ENCODE measurements around the gene TXNDC11.
"Not testable (repeated sequence)": the region's sequence is repeated elsewhere in the genome, so short reads cannot be mapped to it uniquely, and the experiment has no call there.

The TXNDC11 gene, protein sequence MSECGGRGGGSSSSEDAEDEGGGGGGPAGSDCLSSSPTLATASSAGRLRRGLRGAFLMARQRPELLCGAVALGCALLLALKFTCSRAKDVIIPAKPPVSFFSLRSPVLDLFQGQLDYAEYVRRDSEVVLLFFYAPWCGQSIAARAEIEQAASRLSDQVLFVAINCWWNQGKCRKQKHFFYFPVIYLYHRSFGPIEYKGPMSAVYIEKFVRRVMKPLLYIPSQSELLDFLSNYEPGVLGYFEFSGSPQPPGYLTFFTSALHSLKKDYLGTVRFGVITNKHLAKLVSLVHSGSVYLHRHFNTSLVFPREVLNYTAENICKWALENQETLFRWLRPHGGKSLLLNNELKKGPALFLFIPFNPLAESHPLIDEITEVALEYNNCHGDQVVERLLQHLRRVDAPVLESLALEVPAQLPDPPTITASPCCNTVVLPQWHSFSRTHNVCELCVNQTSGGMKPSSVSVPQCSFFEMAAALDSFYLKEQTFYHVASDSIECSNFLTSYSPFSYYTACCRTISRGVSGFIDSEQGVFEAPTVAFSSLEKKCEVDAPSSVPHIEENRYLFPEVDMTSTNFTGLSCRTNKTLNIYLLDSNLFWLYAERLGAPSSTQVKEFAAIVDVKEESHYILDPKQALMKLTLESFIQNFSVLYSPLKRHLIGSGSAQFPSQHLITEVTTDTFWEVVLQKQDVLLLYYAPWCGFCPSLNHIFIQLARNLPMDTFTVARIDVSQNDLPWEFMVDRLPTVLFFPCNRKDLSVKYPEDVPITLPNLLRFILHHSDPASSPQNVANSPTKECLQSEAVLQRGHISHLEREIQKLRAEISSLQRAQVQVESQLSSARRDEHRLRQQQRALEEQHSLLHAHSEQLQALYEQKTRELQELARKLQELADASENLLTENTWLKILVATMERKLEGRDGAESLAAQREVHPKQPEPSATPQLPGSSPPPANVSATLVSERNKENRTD
- total RNA-seq, result 76.7 to 145 (median 96.0) reads per million in 4 donors

DNA sequence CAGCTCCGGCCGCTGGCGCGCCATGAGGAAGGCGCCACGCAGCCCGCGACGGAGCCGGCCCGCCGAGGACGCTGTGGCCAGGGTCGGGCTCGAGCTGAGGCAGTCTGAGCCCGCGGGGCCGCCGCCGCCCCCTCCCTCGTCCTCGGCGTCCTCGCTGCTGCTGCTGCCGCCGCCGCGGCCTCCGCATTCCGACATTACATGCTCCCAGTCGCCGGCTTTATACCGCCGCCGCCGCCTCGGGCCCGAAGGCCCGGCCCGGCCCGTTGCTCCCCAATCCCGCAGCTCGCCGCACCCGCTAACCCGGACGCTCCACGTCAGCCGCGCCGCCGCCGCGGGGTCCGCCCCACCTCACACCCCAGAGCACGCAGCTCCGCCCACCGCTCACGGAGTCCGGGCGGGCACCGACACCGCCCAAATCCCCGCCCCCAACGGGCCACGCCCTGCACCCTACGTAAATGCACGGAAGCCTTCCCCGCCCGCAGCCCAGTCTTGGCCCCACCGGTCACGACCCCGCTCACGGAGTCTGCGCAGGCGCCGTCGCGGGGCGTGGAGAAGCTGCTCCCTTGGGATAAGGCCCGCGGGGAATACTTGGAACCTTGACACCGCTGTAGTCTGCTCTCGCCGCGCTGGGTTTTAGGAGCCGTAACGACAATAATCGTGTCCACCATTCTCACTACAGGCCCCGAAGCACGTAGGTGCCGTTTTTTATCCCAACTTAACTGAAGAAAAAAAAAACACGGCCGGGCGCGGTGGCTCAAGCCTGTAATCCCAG is at the start of gene TXNDC11:
Gene TXNDC11 (minus strand): TSS at position 322 of the 772 bp plus-strand sequence. CDS start 127 bp downstream, at position 195.
- peak; percentile 97 to 99 (median 99) for DNase-seq

DNA sequence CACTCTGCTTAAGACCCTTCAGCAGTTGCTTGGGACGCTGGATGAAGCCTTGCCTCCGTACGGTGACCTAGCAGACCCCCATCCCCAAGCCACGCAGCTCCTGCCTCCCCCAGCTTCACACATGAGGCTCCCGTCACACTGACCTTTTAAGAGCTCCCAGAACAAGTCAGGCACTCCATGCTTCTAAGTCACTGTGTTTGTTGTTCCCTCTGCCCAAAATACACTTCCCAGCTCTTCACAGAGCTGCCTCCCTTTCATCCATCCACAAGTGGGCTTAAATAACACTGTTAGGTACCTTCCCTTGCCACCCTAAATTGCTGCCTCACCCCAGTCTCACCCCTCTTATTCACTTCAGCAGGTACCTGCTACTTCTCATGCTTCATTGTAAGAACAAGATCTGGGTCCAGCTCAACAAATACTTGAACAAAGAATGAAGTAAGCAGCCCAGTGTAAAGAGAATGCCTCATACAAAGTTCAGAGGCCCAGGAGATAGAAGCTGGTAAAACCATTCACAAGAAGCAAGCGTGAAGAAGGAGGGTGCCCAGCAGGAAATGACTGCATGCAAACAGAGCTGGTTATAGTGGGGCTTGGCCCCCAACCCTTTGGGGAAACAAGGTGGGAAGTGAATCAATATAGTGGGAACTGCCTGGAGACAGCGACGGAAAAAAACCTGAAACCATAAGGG is 48.6 kb upstream of the TXNDC11 start:
- no peak for DNase-seq

DNA sequence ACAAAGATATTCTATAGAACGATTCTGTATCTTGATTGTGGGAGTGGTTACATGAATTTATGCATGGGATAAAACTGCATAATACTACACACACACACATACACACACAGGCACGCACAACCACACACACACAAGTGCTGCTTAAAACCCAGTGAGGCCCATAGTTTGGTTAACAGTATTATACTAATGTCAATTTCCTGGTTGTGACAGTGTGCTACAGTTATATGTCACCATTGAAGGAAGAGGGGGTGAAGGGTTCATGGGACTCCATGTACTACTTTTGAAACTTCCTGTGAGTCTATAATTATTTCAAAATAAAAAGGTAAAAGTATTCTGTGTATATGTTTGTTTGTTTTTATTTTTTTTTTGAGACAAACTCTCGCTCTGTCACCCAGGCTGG is 46.3 kb upstream of the TXNDC11 start:
- peak in 1 of 5 donors; percentile 46 for DNase-seq

DNA sequence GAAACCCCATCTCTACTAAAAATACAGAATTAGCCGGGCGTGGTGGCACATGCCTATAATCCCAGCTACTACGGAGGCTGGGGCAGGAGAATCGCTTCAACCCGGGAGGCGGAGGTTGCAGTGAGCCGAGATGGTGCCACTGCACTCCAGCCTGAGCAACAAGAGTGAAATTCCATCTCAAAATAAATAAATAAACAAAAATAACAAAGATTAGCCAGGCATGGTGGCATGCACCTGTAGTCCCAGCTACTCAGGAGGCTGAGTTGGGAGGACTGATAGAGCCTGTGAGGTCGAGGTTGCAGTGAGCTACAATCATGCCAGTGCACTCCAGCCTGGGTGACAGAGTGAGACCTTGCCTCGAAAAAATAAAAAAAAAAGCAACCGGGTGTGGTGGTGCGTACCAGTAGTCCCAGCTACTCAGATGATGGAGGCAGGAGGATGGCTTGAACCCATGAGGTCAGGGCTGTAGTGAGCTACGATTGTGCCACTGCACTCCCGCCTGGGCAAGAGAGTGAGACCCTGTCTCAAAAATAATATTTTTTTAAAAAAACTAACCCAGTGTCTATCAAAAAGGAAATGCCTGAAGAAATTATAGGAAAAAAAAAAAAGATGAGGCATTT is 42.4 kb upstream of the TXNDC11 start:
- not testable (repeated sequence) for DNase-seq

DNA sequence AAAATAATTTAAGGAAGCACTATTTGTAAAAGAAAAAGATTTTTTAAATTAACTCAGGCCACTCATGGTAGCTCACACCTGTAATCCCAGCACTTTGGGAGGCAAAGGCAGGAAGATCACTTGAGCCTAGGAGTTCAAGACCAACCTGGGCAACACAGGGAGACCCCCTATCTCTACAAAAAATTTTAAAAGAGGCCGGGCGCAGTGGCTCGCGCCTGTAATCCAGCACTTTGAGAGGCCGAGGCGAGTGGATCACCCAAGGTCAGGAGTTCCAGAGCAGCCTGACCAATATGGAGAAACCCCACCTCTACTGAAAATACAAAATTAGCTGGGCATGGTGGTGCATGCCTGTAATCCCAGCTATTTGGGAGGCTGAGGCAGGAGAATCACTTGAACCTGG is 41.7 kb upstream of the TXNDC11 start:
- not testable (repeated sequence) for DNase-seq

DNA sequence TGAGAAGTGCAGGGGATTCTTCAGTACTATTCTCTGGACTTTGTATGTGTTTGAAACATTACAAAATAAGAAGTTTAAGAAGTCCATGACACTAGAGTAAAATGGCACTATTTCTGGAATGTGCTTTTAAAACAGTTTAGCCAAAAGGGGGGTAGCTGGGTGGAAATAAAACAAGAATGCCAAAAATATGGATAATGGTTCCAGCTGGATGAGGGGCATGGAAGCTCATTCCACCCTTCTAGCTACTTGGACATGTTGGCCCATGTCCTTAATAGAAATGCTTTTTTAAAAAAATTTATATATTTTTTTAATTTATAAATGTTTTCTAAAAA is 41.3 kb upstream of the TXNDC11 start:
- no peak for DNase-seq

DNA sequence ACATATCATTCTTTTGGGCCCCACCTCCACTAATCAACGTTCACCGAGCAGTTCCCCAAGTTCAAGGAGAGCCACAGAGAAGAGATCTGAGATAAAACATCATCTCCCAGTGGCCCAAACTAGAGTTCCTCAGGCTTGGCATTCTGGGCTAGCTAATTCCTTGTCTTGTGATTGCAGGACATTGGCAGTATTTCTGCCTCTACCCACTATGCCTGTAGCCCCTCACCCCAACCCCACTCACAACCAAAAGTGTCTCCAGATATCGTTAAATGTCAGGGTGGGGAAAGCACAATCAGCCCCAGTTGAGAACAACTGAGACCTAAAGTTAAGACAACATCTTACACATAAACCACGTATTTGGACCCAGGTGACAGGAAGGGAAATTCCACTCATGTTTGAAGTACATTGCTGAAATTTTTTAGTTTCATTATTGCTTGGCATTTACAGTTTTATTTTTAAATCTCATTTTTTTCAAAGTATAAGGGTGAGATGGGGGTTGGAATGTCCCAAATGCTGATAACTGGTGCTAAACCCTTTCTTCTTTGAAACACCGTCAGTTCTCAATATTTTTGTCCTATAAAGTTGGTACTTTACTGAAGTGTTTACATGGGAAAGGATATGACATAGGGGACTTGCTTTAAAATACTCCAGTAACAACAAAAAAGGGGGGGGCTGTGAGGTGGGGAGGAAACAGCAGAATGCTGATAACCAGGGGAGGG is 40.8 kb upstream of the TXNDC11 start:
- peak in 4 of 5 donors; percentile 34 to 82 (median 54) for DNase-seq

DNA sequence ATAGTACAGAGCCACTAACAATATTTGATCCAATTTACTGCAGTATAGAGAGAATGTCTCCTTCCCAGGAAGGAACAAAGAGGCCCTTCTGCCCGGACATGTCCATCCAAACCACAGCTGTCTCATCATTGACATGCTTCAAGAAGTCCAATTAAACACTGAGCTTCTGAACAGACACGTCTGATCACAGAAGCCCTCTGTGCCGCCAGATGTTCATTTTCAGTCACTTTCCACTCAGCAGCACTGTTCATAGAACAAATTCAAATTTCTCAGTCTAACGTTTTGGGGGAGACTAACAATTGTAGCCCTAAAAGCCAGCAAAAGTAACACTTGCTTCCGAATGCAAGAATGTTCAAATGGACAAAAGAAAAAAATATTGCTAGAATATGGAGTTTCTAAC is 39.1 kb upstream of the TXNDC11 start:
- no peak for DNase-seq

DNA sequence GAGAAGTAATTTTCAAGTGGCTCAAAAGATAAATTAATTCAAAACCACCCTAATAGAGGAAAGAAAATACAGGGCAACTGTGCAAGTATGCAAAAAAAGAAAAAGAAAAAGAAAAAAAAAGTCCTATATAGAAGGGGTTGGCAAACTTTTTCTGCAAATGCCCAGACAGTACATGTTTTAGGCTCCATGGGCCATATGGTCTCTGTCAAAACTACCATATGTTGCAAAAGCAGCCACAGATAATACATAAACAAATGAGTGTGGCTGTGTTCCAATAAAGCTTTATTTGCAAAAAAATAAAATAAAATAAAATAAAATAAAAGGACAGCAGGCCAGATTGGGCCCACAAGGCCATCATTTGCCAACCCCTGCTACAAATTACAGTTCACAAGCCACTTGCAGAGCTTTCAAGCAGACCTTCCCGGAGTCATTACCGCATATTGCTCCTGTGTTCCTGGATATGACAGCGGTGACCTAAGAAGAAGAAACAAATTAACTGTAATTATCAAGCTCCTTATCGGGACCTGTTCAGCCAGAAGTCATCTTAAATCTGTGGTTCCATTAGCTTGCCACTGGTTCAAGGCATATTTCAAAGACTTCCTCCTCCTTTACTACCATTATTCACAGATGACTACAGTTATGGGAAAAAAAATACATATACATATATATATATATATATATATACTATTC is 38.5 kb upstream of the TXNDC11 start:
- no peak for DNase-seq

DNA sequence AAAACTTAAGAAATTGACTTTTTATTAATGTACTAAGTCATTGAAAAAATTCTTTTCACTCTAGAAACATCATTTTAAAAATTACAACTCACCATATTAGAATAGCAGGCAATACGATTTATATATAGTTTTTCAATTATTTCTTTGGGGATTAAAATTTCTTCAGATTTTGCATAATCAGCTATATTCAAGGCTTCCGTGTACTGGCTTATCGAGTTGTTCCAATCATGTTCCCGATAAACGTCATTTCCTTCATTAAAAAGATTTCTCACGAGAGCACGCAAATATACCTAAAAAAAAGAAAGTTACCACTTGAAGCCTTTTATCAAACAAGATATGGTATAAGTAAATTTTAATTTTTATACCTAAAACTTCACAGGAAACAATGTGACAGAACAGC is 36.4 kb upstream of the TXNDC11 start:
- DNase-seq, result no peak

DNA sequence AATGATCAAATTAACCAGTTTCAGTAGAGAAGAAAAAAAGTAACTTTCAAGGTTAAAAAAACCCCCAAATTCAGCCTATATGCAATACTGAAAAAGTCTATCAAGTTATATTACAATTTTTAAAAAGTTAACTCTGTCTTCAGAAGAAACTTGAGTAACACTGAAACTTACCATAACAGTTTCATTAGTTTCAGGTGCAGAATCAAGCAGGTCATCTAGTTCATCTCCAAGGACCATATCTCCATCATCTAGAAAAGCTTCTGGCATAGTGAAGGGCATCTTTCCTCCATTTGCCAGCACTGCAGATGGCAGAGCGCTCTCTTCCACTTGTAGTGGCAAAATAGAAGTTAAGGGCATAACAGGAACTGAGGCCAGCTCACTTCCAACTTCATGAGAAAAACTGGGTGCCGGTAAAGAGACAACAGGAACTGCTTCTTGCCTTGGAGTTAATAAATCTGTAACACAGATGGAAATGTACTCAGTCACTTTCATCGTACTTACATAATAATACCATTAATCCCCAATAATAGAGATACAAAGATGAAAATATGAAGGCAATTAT is 31.5 kb upstream of the TXNDC11 start:
- no peak for DNase-seq

DNA sequence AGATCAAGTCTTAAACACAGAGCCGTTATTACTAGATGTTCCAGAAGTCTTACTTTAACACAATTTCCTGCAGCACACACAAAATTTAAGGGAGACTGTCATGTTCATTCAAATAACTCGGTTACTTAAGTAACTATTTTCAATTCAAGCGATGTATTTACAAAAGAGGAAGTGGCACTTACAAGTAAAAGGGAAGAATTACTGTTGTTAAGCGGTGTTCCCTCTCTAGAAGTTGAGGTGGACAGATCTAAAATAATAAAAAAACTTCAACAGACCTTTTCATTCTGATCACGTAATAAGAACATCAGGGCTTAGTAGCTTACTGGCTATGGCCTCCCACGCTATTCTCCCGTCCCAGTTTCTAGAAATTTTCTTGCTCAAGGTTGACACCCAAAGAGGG is 26.2 kb upstream of the TXNDC11 start:
- no peak for DNase-seq

DNA sequence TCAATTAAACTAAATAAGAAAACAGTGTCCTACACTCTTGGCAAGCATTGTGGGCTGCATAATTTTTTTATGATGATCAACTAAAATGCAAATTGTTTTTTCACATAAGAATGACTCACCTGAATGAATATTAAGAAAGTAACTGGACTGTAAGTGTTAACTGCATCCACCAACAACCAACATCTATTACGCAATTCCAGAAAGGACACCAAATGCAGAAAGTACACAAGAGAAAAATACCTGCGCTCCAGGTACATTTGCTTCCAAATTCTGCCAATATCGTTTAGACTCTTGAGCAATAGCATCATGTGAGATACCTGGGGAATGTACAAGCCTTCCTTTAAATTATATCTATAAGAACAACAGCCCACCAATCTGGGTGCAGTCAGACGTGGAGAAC is 19.8 kb upstream of the TXNDC11 start:
- no peak for DNase-seq

DNA sequence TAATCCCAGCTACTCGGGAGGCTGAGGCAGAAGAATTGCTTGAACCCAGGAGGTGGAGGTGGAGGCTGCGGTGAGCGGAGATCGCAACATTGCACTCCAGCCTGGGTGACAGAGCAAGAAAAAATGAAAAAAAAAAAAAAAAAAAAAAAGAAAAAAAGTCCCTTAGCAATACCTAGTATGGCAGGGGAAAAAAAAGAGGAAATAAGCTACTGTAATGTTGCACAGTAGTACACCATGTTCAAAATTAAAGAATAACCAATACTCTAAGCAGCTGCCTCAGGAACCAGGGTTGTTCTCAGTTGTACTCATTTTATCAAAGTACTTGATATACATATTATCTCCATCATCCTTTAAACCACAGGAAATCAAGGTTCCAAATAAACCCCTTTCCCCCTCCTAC is 17.3 kb upstream of the TXNDC11 start:
- DNase-seq, result no peak

DNA sequence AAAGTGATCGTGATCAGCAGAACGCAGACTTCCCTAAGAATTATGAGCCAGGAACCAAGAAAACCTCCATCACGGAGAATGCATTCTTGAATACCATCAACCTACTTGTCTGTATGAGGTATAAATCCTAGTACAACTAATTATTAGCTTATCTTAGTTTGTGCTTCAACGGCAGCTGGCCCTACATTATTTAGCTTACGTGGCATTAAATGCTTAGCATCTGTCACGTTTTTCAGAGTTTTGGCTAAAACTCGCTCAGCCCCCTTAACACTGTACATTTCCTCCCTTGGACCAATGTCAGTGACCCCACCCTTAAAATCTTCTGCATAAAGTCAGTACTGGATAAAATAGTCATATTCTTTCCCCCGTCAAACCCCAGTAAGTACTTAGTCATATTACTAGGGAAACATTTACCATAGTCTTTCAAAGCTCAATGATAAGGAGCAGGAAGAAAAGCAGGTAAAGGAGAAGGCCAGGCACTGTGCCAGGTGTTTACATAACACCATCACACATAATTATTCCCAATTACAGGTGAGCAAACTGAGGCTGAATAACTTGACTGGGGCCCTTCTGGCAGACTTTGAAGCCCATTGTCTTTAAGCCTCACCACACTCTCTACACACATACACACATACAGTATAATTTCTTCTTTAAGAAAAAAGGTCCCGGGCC is 16.6 kb upstream of the TXNDC11 start:
- DNase-seq, result no peak

DNA sequence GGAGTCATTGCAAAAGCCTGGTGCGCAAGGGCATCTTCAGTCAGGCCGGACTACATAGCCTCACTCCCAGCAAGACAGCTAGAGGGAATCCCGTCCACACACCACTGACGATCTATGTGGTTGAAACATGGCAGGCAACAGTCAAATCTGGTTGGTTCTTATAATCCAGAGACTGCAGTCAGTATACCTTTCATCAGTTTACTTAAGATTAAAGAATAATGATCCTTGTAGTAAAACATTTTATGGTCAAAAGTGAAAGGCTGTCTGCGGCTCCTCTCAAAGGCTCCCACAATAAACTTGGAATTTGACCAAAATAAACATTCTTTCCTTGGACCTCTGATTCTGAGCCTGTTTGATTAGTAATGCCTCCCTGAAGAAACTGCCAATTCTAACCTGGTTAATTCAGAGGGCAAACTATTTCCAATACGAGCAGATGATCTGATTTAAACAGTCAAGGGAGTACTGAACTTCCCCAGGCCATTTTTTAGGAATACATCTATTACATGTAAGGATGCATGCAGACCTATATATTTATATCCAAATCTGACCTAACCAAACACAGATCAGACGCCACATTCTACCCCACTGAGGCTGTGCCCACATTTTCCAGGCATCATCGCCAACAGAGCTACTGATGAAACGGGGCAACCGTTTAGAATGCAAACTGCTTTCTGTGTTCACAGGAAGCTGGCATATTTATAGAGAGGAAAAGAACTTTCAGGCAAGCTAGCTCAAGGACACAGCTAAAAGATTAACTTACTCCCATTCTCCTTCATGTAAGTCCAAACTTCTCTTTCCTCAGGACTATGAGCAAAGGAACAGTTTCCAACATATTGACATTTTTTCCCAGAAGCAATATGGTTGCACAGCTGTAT is 15.3 kb upstream of the TXNDC11 start:
- no peak for DNase-seq

DNA sequence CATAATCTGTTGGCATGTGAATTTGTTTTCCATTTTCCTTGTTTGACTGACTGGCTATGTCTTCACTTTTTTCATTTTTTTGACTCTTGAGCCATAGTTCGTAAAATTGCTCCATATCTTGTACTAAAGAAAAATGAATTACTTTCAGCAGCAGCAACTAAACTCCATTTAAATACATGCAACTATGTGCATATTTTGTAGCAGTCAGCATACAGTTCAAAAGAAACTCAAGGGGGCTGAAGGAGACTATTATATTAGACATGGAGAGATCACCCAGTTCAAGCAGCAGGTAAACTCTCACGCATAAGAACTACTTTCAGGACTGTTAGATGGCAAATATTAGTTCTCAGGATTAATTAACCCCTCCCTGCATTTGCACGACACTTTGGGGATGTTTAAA is 13.6 kb upstream of the TXNDC11 start:
- DNase-seq, result no peak

DNA sequence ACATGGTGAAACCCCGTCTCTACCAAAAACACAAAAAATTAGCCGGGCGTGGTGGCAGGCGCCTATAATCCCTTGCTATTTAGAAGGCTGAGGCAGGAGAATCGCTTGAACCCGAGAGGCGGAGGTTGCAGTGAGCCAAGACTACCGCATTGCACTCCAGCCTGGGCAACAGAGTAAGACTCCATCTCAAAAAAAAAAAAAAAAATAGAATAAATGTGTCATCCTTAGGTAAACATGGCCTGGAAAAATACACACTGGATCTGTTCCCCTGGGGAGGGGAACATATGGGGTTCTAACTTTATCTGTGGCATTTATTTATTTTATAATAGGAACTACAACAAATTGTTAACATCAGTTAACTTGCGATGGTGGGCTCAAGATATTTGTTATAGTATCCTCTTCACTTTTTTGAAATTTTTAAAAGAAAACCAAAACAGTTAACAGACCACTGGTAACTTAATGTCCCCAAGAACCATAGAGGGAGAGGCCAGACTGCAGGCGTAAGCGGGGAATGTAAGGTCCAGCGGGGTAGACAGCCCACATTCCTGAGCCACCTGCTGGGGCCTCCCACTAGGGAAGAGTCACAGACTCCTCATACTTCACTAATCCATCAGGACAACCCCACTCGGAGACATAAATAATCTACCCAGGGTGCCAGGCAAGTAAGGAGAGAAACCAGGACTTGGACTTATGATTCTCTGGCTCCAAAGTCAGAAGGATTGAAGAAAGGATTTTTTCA is 12.5 kb upstream of the TXNDC11 start:
- no peak for DNase-seq
